Measurements from ENCODE around the gene CDH23. TPM values are rescaled to one million over a fixed set of nuclear protein-coding genes. Genes with fewer than 3 reads are reported as not detected.

The CDH23 gene
- total RNA-seq, 2 donors from 2014 or later = 1.4 to 1.6 TPM

DNA sequence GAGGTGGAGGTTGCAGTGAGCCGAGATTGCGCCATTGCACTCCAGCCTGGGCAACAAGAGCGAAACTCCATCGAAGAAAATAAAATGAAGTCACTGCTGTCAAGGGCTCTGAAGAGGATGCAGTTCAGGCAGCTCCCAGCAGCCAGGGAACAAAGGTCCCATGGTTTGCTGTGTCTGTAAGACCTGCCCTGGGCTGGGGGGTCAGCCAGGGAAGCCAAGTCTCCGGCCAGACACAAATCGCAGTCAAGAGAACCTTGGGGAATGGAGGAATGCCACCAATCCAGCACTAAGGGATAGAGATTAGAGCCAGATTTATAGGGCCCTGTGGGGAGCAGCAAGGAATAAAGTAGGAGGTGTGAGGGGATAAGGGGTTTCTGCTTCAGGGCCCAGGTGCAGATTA lies 405.5 kb downstream of the CDH23 start:
- Histone ChIP-seq H3K9me3 (no peaks in the 10 kb centered on the region), H3K27me3 (no peaks in the 10 kb centered on the region), H3K4me3 (no peak overlapping the region), H3K4me1 (peaks cover 3% of the 10 kb centered on the region), H3K27ac (no peak overlapping the region), H3K36me3 (no peaks in the 10 kb centered on the region), H3K9ac (ENCODE audit: low read depth in 2 of 2, low read length in 2 of 2) (no peak overlapping the region)
- no peak for DNase-seq
- intact Hi-C loops (cut with DNase I) = no loop called here
- TF ChIP-seq CTCF (IDR thresholded peaks at IDR 0.05) = no peak

DNA sequence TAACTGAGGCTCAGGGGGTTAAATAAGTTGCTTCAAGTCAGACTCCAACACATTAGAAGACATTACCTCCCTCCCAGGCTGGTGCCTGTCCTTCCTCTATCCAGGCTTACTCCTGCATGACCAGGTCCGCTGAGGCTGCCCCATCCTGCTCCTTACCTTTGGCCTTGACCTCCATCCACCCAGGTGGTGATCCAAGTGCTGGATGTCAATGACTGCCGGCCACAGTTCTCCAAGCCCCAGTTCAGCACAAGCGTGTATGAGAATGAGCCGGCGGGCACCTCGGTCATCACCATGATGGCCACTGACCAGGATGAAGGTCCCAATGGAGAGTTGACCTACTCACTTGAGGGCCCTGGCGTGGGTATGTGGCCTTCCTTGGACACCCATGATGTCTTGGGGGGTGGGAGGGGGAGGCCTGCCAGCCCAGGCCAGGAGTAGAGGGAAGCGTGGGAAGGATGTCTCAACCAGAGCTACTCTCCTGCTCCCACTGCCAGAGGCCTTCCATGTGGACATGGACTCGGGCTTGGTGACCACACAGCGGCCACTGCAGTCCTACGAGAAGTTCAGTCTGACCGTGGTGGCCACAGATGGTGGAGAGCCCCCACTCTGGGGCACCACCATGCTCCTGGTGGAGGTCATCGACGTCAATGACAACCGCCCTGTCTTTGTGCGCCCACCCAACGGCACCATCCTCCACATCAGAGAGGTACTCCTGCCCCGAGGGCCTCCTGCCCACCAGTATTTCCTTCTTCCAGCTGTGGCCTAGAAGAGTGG lies 406.2 kb downstream of the CDH23 start:
- no peaks in the 10 kb centered on the region for H3K27me3 ChIP-seq
- no peaks in the 10 kb centered on the region for H3K36me3 ChIP-seq
- H3K9ac ChIP-seq (ENCODE audit: low read depth in 2 of 2, low read length in 2 of 2) = no peak overlapping the region
- H3K4me3 ChIP-seq = no peak overlapping the region
- intact Hi-C loops (cut with DNase I) = no loop called here
- H3K27ac ChIP-seq = no peak overlapping the region
- no peak for DNase-seq
- TF ChIP-seq CTCF (IDR thresholded peaks at IDR 0.05) = no peak
- no peaks in the 10 kb centered on the region for H3K9me3 ChIP-seq
- H3K4me1 ChIP-seq = peaks cover 3% of the 10 kb centered on the region

DNA sequence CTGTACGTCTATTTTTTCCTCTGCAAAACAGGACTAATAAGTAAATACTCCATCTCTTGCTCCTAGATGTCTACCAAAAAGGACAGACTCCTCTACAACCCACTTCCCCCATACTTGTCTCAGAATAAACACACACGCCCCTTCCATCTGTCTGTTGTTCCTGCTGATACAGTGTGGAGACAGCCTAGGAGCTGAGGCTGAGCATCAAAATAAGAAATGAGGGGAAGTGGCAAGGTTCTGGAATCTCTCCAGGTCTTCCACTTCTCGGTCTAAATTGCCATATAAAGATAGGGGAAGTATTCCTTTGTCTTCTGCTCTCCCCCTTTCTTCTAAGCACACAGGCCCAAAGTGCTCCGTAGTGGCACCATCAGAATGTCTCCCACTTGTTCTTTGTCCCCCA lies 407.4 kb downstream of the CDH23 start:
- H3K4me3 ChIP-seq = no peak overlapping the region
- DNase-seq = no peak
- no peaks in the 10 kb centered on the region for H3K9me3 ChIP-seq
- H3K27ac ChIP-seq = no peak overlapping the region
- intact Hi-C loops (cut with DNase I) = no loop called here
- H3K27me3 ChIP-seq = no peaks in the 10 kb centered on the region
- TF ChIP-seq CTCF (IDR thresholded peaks at IDR 0.05) = no peak
- H3K4me1 ChIP-seq = peaks cover 3% of the 10 kb centered on the region
- H3K9ac ChIP-seq (ENCODE audit: low read depth in 2 of 2, low read length in 2 of 2) = no peak overlapping the region
- no peaks in the 10 kb centered on the region for H3K36me3 ChIP-seq

- TF ChIP-seq CTCF (IDR thresholded peaks at IDR 0.05) = no peak
- no peak overlapping the region for H3K4me3 ChIP-seq
- H3K27ac ChIP-seq = peak overlapping the region; percentile 74
- no peaks in the 10 kb centered on the region for H3K27me3 ChIP-seq
- no peak overlapping the region for H3K9ac ChIP-seq (ENCODE audit: low read depth in 2 of 2, low read length in 2 of 2)
- intact Hi-C loops (cut with DNase I) = no loop called here
- DNase-seq = peak; percentile 84
- no peaks in the 10 kb centered on the region for H3K36me3 ChIP-seq
- peaks cover 3% of the 10 kb centered on the region for H3K4me1 ChIP-seq
- H3K9me3 ChIP-seq = no peaks in the 10 kb centered on the region
These were observed 409.3 kb downstream of the CDH23 start for GRCh38 chr10:71805776-71806703.

- intact Hi-C loops (cut with DNase I) = no loop called here
- H3K4me1 ChIP-seq = peaks cover 3% of the 10 kb centered on the region
- no peak overlapping the region for H3K9ac ChIP-seq (ENCODE audit: low read depth in 2 of 2, low read length in 2 of 2)
- H3K27me3 ChIP-seq = no peaks in the 10 kb centered on the region
- no peaks in the 10 kb centered on the region for H3K9me3 ChIP-seq
- peak overlapping the region; percentile 74 for H3K27ac ChIP-seq
- peak; percentile 33 for DNase-seq
- H3K36me3 ChIP-seq = no peaks in the 10 kb centered on the region
- no peak for TF ChIP-seq CTCF (IDR thresholded peaks at IDR 0.05)
- no peak overlapping the region for H3K4me3 ChIP-seq
These were observed 410.2 kb downstream of the CDH23 start for GRCh38 chr10:71806704-71807556.

Measured in colonic mucosa (tissue), 4 donors.